HFFc6 (cell line): Measurements from ENCODE around the gene ESRRB. TPM values are rescaled to one million over a fixed set of nuclear protein-coding genes. Genes with fewer than 3 reads are reported as not detected.

Experiments used
- DNase-seq: peaks from one replicate; pipeline ENCODE4 v3.0.0-alpha.2; 2018
- H3K27ac Mint-ChIP-seq: 2 replicates; pipeline ENCODE4 v1.8.0; 2020; ENCODE audit warnings: mild to moderate bottlenecking, mixed read lengths
- H3K27me3 Mint-ChIP-seq: 2 replicates; pipeline ENCODE4 v1.8.0; 2021; ENCODE audit warnings: mild to moderate bottlenecking, moderate library complexity, mixed read lengths; ENCODE audit not compliant: insufficient read depth
- H3K36me3 Mint-ChIP-seq: 2 replicates; pipeline ENCODE4 v1.8.0; 2021; ENCODE audit warnings: low read depth, mixed read lengths
- H3K4me1 Mint-ChIP-seq: 2 replicates; pipeline ENCODE4 v1.8.0; 2020; ENCODE audit warnings: low read depth, mixed read lengths
- H3K4me3 Mint-ChIP-seq: 2 replicates; pipeline ENCODE4 v1.8.0; 2020; ENCODE audit warnings: mild to moderate bottlenecking, moderate library complexity, mixed read lengths
- H3K9me3 Mint-ChIP-seq: 2 replicates; pipeline ENCODE4 v1.8.0; 2020; ENCODE audit warnings: mild to moderate bottlenecking, mixed read lengths
- total RNA-seq, 6 experiments: library from RNA; stranded (reverse); fragmentation: NEBNext Ultra II Directional; extraction: Animal tissue kit (Norgen Biotek cat#: 25700); gene quantifications; 2 replicates in 1 of 6; 3 replicates in 5 of 6; pipeline ENCODE4 v1.2.3, GENCODE V29; 2021
- TF ChIP-seq, protein P1 (sequence below): fragments of 200-600 bp; sonication (generic); IDR thresholded peaks from 2 replicates; pipeline ENCODE4 v1.5.0; 2021; ENCODE audit warnings: antibody characterized with exemption, mild to moderate bottlenecking

The ESRRB gene
- total RNA-seq, 6 experiments from 2014 or later, result not detected

DNA sequence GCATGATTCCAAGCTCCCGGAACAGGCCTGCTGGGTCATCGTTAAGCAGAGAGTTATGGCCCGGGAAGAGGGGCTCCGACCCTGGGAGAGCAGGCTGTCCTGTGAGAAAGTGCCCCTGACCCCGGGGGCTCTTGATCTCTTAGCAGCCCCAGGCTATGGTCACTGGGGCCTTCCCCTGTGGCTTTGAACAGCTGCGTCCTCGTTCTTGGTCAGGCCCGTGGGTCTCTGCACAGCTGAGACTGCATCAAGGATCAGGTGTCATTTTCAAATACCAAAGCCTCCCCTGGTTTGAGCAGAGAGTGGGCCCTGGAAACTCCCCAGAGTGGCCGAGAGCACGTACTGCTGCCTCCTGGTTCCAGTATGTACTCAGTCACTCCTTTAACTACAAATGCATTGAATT, 114.8 kb downstream of the ESRRB start:
- Mint-ChIP-seq H3K27me3 (peaks cover 23% of the 10 kb centered on the region), H3K27ac (no peak overlapping the region), H3K4me3 (no peak overlapping the region), H3K9me3 (no peaks in the 10 kb centered on the region), H3K36me3 (no peaks in the 10 kb centered on the region), H3K4me1 (no peaks in the 10 kb centered on the region)
- DNase-seq, result no peak
- TF ChIP-seq, protein P1, sequence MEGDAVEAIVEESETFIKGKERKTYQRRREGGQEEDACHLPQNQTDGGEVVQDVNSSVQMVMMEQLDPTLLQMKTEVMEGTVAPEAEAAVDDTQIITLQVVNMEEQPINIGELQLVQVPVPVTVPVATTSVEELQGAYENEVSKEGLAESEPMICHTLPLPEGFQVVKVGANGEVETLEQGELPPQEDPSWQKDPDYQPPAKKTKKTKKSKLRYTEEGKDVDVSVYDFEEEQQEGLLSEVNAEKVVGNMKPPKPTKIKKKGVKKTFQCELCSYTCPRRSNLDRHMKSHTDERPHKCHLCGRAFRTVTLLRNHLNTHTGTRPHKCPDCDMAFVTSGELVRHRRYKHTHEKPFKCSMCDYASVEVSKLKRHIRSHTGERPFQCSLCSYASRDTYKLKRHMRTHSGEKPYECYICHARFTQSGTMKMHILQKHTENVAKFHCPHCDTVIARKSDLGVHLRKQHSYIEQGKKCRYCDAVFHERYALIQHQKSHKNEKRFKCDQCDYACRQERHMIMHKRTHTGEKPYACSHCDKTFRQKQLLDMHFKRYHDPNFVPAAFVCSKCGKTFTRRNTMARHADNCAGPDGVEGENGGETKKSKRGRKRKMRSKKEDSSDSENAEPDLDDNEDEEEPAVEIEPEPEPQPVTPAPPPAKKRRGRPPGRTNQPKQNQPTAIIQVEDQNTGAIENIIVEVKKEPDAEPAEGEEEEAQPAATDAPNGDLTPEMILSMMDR, result no peak

DNA sequence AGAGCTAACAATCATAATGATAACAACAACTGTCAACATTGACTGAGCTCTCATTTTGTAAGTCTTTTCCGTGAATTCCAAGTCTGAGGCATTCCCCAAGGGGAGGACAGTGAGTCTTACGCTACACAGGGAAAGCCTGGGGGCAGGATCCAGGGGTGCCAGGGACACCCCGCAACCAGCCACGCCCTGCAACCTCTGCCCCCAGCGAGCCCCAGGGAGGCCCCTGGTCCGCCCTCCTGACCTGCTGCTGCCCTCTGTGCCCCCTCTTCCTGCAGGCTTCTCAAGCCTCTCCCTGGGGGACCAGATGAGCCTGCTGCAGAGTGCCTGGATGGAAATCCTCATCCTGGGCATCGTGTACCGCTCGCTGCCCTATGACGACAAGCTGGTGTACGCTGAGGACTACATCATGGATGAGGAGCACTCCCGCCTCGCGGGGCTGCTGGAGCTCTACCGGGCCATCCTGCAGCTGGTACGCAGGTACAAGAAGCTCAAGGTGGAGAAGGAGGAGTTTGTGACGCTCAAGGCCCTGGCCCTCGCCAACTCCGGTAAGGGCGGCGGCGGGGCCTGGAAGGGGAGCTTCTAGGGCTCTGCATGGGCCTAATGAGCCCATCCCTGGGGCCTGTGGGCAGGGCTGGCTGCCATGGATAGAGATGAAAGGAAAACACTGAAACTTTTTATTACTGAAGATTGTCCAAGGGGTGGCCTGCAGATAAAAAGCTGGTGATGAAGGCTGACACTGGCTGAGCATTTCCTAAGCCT, 115.4 kb downstream of the ESRRB start:
- Mint-ChIP-seq H3K4me1 (no peaks in the 10 kb centered on the region), H3K4me3 (no peak overlapping the region), H3K27ac (no peak overlapping the region), H3K9me3 (no peaks in the 10 kb centered on the region), H3K27me3 (peaks cover 26% of the 10 kb centered on the region), H3K36me3 (no peaks in the 10 kb centered on the region)
- no peak for DNase-seq
- TF ChIP-seq, protein P1, result no peak

DNA sequence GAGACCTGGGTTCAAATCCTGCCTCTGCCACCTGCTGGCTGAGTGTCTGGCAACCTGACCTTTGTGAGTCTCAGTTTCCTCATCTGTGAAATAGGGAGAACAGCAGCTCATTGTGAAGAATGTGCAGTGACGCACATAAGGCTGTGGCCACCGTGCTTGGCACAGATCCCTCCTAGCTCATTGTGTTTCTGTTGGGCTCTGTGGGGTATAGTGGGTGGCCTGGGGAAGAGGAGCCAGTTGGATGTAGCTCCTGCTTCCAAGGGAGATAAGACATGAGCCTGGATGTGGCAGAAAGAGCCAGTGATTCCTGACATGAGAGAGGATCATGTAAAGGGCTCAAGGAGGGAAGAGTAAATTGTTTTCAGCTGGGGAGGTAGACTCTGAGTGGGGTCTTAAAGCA, 120.0 kb downstream of the ESRRB start:
- Mint-ChIP-seq H3K27ac (no peak overlapping the region), H3K9me3 (no peaks in the 10 kb centered on the region), H3K4me1 (peaks cover 15% of the 10 kb centered on the region), H3K27me3 (peaks cover 14% of the 10 kb centered on the region), H3K4me3 (no peak overlapping the region), H3K36me3 (no peaks in the 10 kb centered on the region)
- TF ChIP-seq, protein P1, result no peak
- no peak for DNase-seq

DNA sequence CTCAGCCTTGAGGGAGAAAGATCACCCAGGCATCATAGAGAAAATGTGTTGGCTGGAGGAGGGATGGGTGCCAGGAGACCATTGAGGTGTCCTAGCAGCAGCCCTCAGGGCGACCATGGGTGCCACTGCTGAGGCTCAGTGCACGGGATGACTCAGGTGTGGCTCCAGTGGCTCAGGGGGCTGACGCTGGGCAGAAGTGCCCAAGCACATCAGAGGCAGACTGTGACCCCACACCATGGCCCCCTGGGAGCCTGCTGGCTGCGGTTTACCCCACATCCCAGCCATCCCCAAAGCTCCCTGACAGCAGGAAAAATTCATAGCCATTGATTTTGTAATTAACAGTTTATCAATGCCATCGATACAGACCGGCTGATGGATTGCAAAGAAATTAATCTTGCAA, 120.7 kb downstream of the ESRRB start:
- TF ChIP-seq, protein P1, result no peak
- DNase-seq, result no peak

DNA sequence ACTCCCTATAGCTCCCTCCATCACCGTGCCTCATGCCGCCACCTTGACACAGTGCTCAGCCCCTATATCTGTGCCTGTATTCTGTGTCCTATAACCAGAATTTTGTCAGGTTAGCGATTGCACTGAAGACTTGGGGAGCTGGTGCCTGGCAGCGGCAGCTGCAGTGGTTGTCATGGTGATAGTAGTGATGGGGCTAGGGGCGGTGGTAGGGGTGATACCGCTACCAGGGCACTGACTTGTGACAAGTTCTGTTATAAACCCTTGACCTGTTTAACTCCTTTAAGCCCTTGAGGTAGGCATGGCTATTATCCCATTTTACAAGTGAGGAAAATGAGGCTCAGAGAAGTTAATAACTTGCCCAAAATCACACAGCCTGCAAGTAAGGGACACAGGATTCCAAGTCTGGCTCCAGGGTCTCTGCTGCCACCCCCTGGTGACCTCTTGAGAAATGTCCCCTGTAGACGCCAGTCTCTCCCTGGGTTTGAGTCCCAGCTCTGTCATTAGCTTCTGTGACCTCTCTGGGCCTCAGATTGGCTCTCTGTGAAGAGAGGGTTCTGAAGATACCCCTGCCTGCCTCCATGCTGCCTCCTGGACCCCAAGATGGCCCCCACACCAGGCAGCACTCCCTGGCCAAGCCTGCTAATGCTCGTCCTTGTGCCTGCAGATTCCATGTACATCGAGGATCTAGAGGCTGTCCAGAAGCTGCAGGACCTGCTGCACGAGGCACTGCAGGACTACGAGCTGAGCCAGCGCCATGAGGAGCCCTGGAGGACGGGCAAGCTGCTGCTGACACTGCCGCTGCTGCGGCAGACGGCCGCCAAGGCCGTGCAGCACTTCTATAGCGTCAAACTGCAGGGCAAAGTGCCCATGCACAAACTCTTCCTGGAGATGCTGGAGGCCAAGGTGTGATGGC, 121.9 kb downstream of the ESRRB start:
- Mint-ChIP-seq H3K9me3 (no peaks in the 10 kb centered on the region), H3K4me3 (no peak overlapping the region), H3K27me3 (peaks cover 11% of the 10 kb centered on the region), H3K27ac (no peak overlapping the region), H3K36me3 (no peaks in the 10 kb centered on the region), H3K4me1 (peaks cover 15% of the 10 kb centered on the region)
- no peak for DNase-seq
- TF ChIP-seq, protein P1, result no peak

More for the DNA sequence above, 120.7 kb downstream of the ESRRB start:
- peaks cover 15% of the 10 kb centered on the region for H3K4me1 Mint-ChIP-seq
- H3K4me3 Mint-ChIP-seq, result no peak overlapping the region
- no peaks in the 10 kb centered on the region for H3K36me3 Mint-ChIP-seq
- H3K27ac Mint-ChIP-seq, result no peak overlapping the region
- H3K27me3 Mint-ChIP-seq, result peaks cover 11% of the 10 kb centered on the region
- no peaks in the 10 kb centered on the region for H3K9me3 Mint-ChIP-seq
